NT2/D1 (cell line): Measurements from ENCODE around the gene AKR1C3.

ENCODE experiments used
- DNase-seq: peaks from one replicate; pipeline ENCODE4 v3.0.0-alpha.2; 2011; ENCODE audit warnings: low read depth, low spot score
- H3K27me3 ChIP-seq: 2 replicates; pipeline ENCODE4 v1.6.0; 2011; ENCODE audit warnings: mild to moderate bottlenecking; ENCODE audit not compliant: insufficient read length, insufficient read depth
- H3K36me3 ChIP-seq: 2 replicates; pipeline ENCODE4 v1.6.1; 2011; ENCODE audit warnings: mild to moderate bottlenecking, low read length, mixed read lengths; ENCODE audit not compliant: insufficient read depth, insufficient read length
- H3K4me1 ChIP-seq: 2 replicates; pipeline ENCODE4 v1.5.1; 2011; ENCODE audit not compliant: insufficient read depth, insufficient read length
- H3K4me3 ChIP-seq: 2 replicates; pipeline ENCODE4 v1.5.1; 2011; ENCODE audit warnings: low read depth; ENCODE audit not compliant: insufficient read length
- H3K9ac ChIP-seq: 2 replicates; pipeline ENCODE4 v1.6.0; 2011; ENCODE audit warnings: low read depth; ENCODE audit not compliant: insufficient read length
- H3K9me3 ChIP-seq: 2 replicates; pipeline ENCODE4 v1.5.1; 2011; ENCODE audit warnings: mild to moderate bottlenecking, low read length; ENCODE audit not compliant: insufficient read depth
- SUZ12 ChIP-seq: IDR thresholded peaks from 2 replicates; pipeline ENCODE4 v1.6.1; 2011; ENCODE audit not compliant: insufficient read length, insufficient read depth; ENCODE audit errors: extremely low read depth
- YY1 ChIP-seq: IDR thresholded peaks from 2 replicates; pipeline ENCODE4 v1.6.1; 2011; ENCODE audit not compliant: insufficient read length, insufficient read depth
- ZNF274 ChIP-seq: IDR thresholded peaks from 2 replicates; pipeline ENCODE4 v1.6.1; 2011; ENCODE audit warnings: mild to moderate bottlenecking, low read depth, low read length

Gene AKR1C3

GRCh38 chr10:5147255-5147980, 53.2 kb downstream of the AKR1C3 start:
- DNase-seq, result no peak
- H3K4me3 ChIP-seq, result no peak overlapping the region
- no peaks in the 10 kb centered on the region for H3K36me3 ChIP-seq

DNA sequence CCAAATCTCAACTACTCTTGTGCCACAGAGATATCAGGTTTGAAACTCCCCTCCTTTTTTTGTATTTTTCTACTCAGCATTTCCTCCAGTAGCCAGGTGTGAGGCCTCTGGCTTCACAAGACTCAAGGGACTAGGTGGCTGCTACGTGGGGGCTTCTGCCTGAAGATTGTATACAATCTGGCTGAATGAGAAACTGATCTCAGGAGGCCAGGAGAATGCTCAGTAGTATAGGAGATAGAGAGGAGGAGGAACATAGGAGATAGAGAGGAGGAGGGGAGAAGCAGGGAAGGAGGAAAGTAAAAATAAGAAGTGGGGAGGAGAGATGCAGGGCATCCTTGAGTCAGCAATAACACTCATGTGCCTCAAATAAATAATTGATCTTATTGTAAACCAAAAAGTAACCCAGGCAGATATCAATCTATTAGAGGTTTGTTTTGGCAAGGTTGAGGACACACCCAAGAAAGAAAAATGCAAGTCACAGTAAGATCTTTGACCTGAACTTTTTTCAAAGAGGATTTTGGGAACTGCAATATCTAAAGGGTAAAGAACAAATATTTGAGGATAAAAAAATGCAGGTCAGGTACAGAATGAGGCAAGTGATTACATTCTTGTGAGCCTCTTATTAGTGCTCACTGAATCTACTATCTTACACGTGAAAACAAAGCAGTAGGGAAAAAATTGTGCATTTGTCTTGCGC, 53.9 kb downstream of the AKR1C3 start:
- Histone ChIP-seq H3K9ac (no peak overlapping the region), H3K4me1 (no peaks in the 10 kb centered on the region), H3K4me3 (no peak overlapping the region), H3K27me3 (no peaks in the 10 kb centered on the region), H3K36me3 (no peaks in the 10 kb centered on the region), H3K9me3 (no peaks in the 10 kb centered on the region)
- TF ChIP-seq SUZ12, result no peak
- TF ChIP-seq ZNF274, result no peak
- TF ChIP-seq YY1, result no peak
- no peak for DNase-seq

More at GRCh38 chr10:5147255-5147980, 53.2 kb downstream of the AKR1C3 start:
- no peak overlapping the region for H3K9ac ChIP-seq
- H3K4me1 ChIP-seq, result no peaks in the 10 kb centered on the region
- H3K9me3 ChIP-seq, result no peaks in the 10 kb centered on the region
- TF ChIP-seq ZNF274 (no peak), YY1 (no peak), SUZ12 (no peak)
- H3K27me3 ChIP-seq, result no peaks in the 10 kb centered on the region

DNA sequence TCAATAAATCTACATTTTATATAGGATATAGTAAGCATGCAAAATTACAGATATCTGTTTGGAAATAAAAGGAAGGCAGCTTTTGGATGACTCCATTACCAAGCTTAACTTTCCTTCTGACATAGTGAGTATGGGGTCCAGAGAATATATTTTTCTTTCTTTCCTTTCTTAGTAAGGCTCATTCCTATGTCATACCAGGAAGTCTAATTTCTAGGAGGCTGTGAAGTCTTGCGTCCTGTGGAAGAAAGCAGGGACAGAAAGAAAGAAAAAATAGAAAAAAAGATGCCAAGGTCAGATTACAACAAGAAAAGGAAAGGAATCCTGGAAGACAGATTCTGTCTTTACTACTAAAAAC, 54.4 kb downstream of the AKR1C3 start:
- Histone ChIP-seq H3K9ac (no peak overlapping the region), H3K4me3 (no peak overlapping the region), H3K4me1 (no peaks in the 10 kb centered on the region), H3K9me3 (no peaks in the 10 kb centered on the region), H3K27me3 (no peaks in the 10 kb centered on the region), H3K36me3 (no peaks in the 10 kb centered on the region)
- DNase-seq, result no peak
- TF ChIP-seq SUZ12, result no peak
- TF ChIP-seq YY1, result no peak
- no peak for TF ChIP-seq ZNF274

- no peak for TF ChIP-seq ZNF274
- no peak for TF ChIP-seq SUZ12
- TF ChIP-seq YY1, result no peak
- H3K4me3 ChIP-seq, result no peak overlapping the region
- H3K9ac ChIP-seq, result no peak overlapping the region
- no peaks in the 10 kb centered on the region for H3K4me1 ChIP-seq
- DNase-seq, result no peak
- H3K27me3 ChIP-seq, result no peaks in the 10 kb centered on the region
- H3K36me3 ChIP-seq, result no peaks in the 10 kb centered on the region
- no peaks in the 10 kb centered on the region for H3K9me3 ChIP-seq
These were observed 56.9 kb downstream of the AKR1C3 start for GRCh38 chr10:5151076-5151475.

DNA sequence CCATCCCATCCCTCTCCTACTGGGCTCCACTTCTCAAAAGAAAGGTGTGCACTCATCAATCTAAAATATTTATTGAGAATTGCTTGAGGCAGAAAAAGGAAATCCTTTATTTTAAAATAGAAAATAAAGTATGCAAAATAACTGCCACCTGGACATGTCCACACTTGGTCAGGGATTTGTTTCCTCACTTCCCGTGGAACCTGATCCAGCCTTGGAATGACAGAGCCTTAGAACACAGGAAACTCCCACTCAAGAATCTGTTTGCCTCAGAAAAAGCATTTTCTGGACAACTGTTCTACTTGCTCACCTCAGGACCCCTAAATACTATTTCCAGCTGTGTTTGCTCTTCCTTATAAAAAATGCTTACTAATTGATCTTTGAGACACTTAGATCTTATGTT, 61.7 kb downstream of the AKR1C3 start:
- Histone ChIP-seq H3K27me3 (no peaks in the 10 kb centered on the region), H3K9ac (no peak overlapping the region), H3K4me1 (no peaks in the 10 kb centered on the region), H3K9me3 (no peaks in the 10 kb centered on the region), H3K4me3 (no peak overlapping the region), H3K36me3 (no peaks in the 10 kb centered on the region)
- TF ChIP-seq SUZ12, result no peak
- TF ChIP-seq ZNF274, result no peak
- TF ChIP-seq YY1, result no peak
- no peak for DNase-seq
